A549 (cell line): ENCODE data around the gene CISH.

Experiments used
- CBX8 ChIP-seq: fragments of 200-600 bp; sonication (generic); IDR thresholded peaks from 2 replicates; pipeline ENCODE4 v1.6.1; 2016
- CEBPB ChIP-seq, 2 experiments: fragments of >200 bp in 1 of 2; sonication (Bioruptor Twin) in 1 of 2; formaldehyde crosslinking in 1 of 2; IDR thresholded peaks; 2 replicates each; pipeline ENCODE4 v1.6.1; 2012 to 2016
- CHD2 ChIP-seq: fragments of 150-350 bp; IDR thresholded peaks from 2 replicates; pipeline ENCODE4 v1.6.1; 2014; ENCODE audit warnings: low read length; ENCODE audit not compliant: partially characterized antibody
- EHF ChIP-seq: fragments of 250-450 bp; sonication (Bioruptor Pico); IDR thresholded peaks from 2 replicates; pipeline ENCODE4 v1.5.0; 2020; ENCODE audit warnings: mild to moderate bottlenecking
- GATA3 ChIP-seq: IDR thresholded peaks from 2 replicates; pipeline ENCODE4 v1.6.1; 2012; ENCODE audit warnings: borderline replicate concordance
- JUNB ChIP-seq: fragments of >200 bp; sonication (Bioruptor Twin); formaldehyde crosslinking; IDR thresholded peaks from 2 replicates; pipeline ENCODE4 v1.6.1; 2016
- POLR2A ChIP-seq: IDR thresholded peaks from 2 replicates; pipeline ENCODE4 v1.6.1; 2012; ENCODE audit warnings: mild to moderate bottlenecking, low read length
- POLR2AphosphoS2 ChIP-seq: conservative IDR thresholded peaks from 2 replicates; pipeline ENCODE4 v1.6.1; 2012; ENCODE audit warnings: low read length, improper control_type of control experiment, inconsistent platforms
- RAD21 ChIP-seq, 2 experiments: fragments of >200 bp in 1 of 2; sonication (Bioruptor Twin) in 1 of 2; formaldehyde crosslinking in 1 of 2; IDR thresholded peaks in 1 of 2; conservative IDR thresholded peaks in 1 of 2; 2 replicates in 1 of 2; 3 replicates in 1 of 2; pipeline ENCODE4 v1.6.1; 2012 to 2018; ENCODE audit warnings: inconsistent platforms in 1 of 2
- RARB ChIP-seq: fragments of 250-450 bp; sonication (Bioruptor Pico); IDR thresholded peaks from 2 replicates; pipeline ENCODE4 v1.8.0; 2021; ENCODE audit warnings: mild to moderate bottlenecking, moderate library complexity
- RFX5 ChIP-seq: fragments of 450-650 bp; IDR thresholded peaks from 2 replicates; pipeline ENCODE4 v1.7.1; 2014; ENCODE audit warnings: antibody characterized with exemption, mild to moderate bottlenecking, moderate library complexity
- RNF2 ChIP-seq: fragments of 200-600 bp; sonication (generic); IDR thresholded peaks from 2 replicates; pipeline ENCODE4 v1.6.1; 2016; ENCODE audit warnings: low read depth, mild to moderate bottlenecking, antibody characterized with exemption, moderate library complexity, borderline replicate concordance
- TF ChIP-seq, protein P1 (sequence below): fragments of >200 bp; sonication (Bioruptor Twin); formaldehyde crosslinking; IDR thresholded peaks from 3 replicates; pipeline ENCODE4 v1.5.1; 2016
- TF ChIP-seq, protein P2 (sequence below): IDR thresholded peaks from 2 replicates; pipeline ENCODE4 v1.6.1; 2012; ENCODE audit warnings: low read depth, borderline replicate concordance

DNA sequence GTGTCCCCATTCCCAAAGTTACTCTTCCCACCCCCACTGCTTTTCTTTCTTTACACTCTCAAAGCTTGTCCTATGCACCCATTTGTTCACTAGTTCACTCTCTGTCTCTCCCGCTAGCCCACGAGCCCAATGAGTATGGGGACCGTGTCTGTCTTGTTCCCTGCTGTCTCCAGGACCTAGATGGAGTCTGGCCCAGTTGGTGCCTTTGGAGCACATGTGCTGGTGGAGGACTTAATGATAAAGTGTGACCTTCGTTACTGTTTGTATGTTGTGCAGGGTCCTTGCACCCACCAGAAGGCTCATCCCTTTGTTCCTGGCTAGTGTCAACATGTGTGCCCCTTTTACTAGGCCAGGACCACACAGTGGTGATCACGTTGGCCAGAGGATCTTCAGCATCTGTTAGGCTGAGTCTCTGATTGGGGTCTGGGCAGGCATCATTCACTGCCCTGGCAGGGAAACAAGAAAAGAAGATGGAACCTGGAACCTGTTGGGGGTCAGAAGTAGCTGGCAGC is 7.4 kb downstream of the CISH start:
- TF ChIP-seq, protein P1, sequence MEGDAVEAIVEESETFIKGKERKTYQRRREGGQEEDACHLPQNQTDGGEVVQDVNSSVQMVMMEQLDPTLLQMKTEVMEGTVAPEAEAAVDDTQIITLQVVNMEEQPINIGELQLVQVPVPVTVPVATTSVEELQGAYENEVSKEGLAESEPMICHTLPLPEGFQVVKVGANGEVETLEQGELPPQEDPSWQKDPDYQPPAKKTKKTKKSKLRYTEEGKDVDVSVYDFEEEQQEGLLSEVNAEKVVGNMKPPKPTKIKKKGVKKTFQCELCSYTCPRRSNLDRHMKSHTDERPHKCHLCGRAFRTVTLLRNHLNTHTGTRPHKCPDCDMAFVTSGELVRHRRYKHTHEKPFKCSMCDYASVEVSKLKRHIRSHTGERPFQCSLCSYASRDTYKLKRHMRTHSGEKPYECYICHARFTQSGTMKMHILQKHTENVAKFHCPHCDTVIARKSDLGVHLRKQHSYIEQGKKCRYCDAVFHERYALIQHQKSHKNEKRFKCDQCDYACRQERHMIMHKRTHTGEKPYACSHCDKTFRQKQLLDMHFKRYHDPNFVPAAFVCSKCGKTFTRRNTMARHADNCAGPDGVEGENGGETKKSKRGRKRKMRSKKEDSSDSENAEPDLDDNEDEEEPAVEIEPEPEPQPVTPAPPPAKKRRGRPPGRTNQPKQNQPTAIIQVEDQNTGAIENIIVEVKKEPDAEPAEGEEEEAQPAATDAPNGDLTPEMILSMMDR: no peak
- TF ChIP-seq EHF (CRISPR knock-in tag): no peak
- TF ChIP-seq CHD2: no peak
- no peak for TF ChIP-seq CBX8
- TF ChIP-seq, protein P2, sequence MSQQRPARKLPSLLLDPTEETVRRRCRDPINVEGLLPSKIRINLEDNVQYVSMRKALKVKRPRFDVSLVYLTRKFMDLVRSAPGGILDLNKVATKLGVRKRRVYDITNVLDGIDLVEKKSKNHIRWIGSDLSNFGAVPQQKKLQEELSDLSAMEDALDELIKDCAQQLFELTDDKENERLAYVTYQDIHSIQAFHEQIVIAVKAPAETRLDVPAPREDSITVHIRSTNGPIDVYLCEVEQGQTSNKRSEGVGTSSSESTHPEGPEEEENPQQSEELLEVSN: no peak
- TF ChIP-seq JUNB: no peak
- TF ChIP-seq RFX5: no peak
- TF ChIP-seq POLR2AphosphoS2: no peak
- no peak for TF ChIP-seq GATA3
- TF ChIP-seq POLR2A: no peak
- TF ChIP-seq RAD21 (conservative IDR thresholded peaks at IDR 0.05 in 1 of 2, IDR thresholded peaks at IDR 0.05 in 1 of 2): no peak
- no peak for TF ChIP-seq RARB (CRISPR knock-in tag)
- TF ChIP-seq CEBPB (IDR thresholded peaks at IDR 0.05): no peak
- no peak for TF ChIP-seq RNF2
